ENCODE data around the gene AQP2.
"Not testable (repeated sequence)": the region's sequence is repeated elsewhere in the genome, so short reads cannot be mapped to it uniquely, and the experiment has no call there.

Gene AQP2

DNA sequence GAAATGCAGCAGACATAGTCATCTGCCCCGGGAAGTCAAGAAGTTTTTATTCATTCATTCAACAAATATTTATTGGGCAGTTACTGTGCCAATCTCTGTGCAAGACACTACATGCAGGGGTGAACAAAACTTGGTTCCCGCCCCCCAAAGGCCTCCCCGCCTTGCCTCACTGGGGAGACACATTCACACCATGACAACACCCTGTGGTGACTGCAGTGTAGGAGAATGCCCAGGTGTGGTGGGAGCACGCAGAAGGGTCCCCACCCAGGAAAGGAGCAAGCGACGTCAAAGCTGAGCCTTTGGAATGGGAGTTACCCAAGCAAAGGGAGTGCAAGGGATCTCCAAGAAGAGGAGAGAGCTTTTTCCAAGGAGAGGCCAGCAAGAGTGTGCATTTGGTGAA, 20.6 kb downstream of the AQP2 start:
- no peak for DNase-seq

DNA sequence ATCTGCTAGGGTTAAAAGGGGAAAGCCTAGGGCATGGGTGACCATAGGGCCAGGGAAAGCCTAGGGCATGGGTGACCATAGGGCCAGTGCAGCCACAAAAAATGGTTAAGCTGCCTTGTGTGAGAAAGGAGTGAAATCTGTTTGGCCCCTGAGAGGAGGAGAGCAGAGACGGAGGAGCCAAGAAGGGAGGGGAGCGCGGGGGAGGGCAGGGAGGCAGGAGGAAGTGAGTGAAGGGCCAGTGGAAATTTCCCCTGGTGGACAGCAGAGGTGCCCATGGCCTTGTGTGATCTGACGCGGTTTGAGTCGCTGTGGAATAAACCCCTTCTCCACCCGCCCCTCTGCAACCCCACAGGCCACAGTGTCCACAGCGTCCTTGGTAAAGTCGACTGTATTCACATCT, 21.6 kb downstream of the AQP2 start:
- no peak for DNase-seq

DNA sequence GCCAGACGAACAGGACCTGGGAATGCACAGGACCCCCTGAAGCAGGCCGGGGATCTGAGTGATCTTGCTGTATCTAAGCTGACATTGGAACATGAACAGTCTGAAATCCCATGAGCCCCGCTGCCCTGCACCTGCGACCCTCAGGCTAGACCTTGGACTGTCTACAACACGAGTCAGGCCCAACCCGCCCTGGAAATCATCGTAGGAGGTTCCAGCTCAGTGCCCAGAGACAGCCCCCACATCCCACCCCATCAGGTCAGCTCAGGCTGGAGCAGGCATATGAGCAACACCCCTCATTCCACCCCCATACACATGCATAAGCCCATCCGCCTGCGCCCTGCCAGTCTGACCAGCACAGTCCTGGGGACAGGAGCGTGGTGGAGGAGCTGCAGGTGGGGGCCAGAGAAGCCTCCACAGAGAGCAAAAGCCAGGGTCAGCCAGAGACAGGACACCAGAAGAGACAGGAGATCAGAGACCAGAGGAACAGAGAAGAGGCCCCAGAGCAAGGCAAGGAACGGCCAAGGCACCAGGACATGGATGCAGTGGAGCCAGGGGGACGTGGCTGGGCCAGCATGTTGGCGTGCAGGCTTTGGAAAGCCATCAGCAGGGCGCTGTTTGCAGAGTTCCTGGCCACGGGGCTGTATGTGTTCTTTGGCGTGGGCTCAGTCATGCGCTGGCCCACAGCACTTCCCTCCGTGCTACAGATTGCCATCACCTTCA, 22.3 kb downstream of the AQP2 start, which contains the start of gene AQP6:
TSS of gene AQP6 (plus strand) at position 307 of the 720 bp plus-strand sequence. CDS start at position 534, 227 bp downstream.
- no peak for DNase-seq

DNA sequence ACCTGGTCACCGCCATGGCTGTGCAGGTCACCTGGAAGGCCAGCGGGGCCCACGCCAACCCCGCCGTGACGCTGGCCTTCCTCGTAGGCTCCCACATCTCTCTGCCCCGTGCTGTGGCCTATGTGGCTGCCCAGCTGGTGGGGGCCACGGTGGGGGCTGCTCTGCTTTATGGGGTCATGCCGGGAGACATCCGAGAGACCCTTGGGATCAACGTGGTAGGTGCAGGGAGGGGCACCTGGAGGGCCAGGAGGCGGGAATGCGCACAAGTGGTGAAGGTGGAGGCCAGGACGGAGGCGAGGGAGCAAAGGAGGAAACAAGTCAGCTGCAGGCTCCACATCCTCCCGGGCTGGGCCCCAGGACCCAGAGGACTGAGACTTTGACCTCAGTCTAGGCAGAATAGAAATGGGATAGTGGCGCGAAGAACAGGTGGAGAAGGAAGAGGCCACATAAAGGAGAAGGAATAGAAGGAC, 22.9 kb downstream of the AQP2 start:
- no peak for DNase-seq

DNA sequence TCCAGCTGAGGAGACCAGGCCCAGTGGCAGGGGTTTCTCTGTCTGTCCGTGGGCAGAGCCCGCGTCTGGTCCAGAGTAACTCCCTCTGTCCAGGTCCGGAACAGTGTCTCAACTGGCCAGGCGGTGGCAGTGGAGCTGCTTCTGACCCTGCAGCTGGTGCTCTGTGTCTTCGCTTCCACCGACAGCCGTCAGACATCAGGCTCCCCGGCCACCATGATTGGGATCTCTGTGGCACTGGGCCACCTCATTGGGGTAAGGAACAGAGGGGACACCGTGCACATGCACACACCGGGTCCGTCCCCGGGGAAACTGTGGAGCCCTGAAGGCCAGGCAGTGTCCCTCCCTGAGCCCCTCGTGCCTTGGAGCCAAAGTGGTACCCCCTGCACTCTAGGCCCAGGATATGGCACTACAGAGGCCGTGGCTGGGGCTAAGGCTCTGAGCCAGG, 23.7 kb downstream of the AQP2 start:
- DNase-seq, result no peak

DNA sequence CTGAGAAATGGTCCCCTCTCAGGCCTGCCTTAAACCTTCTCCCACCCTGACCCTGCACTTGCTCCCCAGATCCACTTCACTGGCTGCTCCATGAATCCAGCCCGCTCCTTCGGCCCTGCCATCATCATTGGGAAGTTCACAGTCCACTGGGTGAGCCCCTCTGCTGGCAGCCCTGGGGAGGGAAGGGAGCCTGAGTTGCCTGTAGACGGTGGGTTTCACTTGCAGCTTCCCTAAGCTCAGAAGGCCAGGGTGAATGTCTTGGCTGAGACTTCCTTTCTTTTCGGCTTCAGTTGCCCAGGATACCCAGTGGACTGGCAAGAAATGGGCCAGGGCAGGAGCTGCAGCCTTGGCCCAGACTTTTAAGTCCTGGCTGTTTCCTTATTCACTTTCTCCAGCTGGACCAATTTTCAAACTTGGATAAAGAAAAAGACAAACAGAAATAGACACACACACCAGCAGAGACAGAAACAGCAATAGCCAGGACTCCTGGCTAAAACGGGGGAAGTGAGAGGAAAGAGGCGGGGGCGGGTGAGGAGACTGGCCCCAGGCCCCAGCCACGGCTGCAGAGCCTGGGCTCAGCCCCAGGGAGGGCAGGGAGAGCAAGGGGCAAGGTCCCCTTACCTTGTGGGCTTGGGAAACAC, 24.3 kb downstream of the AQP2 start:
- no peak for DNase-seq

DNA sequence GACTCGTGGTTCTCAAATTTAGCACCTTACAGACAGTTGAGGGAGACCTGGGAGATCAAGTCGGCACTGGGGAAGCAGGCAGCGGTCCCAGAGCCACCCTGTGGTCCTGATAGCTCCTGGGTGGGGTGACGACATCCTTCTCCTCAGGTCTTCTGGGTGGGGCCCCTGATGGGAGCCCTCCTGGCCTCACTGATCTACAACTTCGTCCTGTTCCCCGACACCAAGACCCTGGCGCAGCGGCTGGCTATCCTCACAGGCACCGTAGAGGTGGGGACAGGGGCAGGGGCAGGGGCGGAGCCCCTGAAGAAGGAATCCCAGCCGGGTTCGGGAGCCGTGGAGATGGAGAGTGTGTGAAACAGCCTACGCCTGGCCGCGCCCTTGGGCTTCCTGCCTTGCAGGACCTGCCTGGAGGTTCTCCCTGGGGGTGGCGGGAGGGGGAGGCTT, 24.8 kb downstream of the AQP2 start:
- DNase-seq, result no peak

DNA sequence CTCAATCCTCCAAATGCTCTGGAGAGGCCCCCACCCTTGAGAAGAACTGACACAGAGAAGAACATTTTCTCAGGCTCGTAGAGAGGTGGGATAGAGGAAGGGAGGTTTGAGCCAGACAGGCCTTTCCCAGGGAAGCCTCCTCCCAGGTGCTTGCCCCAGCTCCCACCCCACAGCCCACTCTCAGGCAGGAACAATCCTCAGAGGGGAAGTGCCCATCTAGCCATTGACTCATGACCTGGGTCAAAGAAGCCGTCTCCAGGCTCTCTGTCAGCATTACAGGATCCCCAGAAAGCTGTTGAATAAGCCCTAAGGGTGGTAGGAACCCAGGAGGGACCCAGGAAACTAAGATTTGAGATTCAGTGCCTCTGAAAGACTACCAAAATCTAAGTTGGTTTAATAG, 26.0 kb downstream of the AQP2 start:
- DNase-seq, result no peak

DNA sequence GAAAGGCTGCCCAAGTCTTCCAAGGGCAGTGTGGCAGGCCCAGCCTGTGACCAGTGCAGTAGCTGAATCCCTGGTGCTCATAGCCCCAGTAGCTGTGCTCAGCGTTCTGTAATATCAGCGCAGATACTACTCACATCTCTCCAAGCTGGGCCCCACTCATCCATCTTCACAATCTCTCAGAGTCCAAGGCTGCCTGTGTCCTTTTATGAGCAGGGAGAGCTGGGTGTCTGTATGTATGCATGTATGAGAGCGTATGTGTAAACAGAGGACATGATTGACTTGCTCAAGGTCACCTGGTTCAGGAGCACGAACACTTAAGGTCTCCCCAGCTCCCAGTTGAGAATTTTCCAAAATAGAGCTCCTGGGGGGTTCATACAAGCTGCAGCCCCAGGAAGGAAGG, 27.6 kb downstream of the AQP2 start:
- no peak for DNase-seq

DNA sequence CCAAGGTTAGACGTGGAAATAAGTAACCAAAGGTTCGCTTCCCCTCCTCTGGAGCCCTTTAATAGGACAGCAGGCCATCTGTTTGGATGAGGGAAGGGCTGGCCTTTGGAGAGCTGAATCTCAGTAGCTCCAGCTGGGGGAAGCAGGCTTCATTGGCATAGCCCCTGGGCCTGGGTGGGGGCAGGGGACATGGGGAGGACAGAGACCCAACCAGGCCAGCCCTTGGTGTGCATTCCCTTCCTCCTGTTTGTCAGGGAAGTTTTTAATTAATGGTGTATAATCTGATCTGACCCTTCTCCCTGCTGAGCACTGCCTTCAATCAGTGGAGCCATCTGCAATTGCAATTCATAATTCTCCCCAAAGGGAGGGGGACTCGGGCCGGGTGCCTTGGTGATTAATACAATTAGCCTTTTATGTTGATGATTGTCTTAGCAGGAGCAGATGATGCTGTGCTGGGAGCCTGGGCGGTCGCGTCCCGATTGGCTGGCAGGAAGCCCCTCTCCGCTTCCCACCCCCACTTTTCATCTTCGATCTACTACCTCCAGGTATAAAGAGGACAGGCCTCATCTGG, 28.6 kb downstream of the AQP2 start:
- DNase-seq, result no peak

DNA sequence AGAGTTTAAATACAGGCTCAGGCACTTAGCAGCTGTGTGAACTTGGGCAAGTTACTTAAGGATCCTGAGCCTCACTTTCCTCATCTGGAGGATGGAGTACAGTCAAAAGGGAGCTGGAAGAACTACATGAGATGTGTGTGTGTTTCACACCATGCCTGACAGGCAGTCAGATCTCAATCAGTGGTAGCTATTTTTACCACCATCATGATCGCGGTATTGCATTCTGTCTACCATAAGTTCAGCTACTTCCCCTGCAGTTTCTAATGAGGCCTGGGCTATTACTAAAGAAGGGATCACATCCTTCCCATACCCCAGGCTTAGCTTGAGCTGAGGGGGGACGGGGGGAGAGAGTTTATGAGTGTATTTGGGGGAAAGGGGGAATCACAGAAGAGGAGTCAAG, 29.3 kb downstream of the AQP2 start:
- DNase-seq, result no peak

DNA sequence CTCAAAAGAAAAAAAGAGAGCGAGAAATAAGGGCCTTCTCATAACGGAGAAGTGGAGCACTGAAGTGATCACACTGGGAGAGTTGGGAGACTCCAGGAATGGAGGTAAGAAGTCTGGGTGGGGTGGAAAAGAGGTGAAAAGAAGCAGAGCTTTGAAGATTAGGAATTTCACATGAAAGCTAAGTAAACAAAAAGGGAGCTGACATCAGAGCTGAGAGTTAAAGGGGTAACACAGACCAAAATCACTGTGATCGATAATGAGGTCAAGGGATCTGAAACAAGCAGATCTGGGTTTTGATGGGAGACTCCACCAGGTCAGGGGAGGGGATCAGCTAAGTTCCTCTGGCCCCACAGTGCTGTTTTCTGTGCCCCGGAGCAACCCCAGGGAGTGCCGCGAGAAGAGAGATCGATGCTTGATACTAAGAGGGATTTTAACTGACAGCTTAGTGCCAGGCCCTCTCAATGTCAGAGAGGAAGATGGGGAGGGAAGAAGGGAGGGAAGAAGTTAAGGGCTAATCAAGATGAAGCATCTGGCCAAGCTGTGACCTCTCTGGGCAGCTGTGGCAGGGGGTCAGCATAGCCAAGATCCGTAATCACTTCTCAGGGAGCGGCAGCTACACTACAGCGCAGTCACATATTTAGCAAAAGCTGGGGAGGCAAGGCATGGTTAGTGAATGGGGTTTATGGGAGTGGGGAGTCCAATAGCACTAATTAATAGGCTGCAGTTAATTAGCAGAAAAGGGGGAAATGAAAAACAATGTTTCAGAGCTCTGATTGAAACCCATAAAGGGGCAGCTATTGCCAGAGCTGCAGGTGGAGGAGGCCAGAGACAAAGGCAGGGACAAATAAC, 30.2 kb downstream of the AQP2 start:
- DNase-seq, result no peak

DNA sequence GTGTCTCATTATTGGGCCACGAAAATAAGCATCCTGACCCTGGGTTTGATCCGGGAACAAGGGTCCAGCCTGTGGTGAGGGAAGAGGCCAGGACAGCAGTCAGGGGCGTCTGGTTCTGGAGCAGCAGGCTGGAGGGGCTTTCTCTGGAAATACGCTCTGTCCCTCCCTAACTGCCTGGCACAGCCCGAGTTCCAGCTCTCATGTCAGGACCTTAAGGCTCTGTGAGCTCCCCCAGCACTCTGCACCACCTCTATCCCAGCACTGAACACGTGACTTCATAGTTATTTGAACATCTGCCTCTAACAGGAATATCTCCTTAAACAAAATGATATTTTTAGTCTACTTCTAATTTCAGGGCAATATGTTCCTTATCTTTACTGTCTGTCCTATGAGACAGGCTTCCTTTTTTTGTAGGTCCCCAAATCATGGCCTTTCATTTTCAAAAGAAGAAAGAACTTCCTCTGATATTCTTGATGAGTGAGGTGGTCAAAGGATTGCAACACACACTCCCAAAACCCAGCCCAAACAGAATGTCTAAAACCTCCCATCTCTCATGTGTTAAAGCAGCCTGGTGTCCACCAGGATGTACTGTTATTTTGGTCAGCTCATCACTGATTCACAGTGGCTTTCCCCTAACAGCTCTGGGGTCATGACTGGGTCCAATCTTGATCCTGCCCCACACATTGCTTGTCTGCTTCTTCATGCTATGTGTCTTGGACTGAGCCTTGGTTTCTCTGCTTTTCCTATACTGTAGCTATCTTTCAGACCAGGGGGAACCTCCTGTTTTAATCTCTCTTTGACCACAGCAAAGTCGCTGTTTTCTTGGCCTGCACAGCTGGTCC, 31.9 kb downstream of the AQP2 start:
- DNase-seq, result no peak

DNA sequence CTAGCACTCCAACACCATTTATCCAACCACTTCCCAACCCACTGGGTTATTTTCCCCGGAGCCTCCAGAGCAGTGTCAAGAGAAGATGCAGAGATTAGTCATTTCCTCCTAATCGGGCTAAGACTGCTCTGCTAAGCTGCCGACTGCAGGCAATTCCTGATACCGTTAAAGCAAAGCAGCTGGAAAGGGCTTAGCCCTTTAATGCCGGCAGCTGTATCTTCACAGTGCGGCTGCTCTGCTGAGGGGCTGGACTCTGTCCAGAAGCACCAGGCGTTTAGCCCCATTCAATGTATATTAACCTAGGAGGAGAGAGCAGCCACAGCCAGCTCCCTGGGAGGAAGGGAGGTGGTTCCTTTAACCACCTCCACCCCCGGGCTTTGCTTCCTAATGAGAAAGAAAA, 33.4 kb downstream of the AQP2 start:
- peak; percentile 57 for DNase-seq

DNA sequence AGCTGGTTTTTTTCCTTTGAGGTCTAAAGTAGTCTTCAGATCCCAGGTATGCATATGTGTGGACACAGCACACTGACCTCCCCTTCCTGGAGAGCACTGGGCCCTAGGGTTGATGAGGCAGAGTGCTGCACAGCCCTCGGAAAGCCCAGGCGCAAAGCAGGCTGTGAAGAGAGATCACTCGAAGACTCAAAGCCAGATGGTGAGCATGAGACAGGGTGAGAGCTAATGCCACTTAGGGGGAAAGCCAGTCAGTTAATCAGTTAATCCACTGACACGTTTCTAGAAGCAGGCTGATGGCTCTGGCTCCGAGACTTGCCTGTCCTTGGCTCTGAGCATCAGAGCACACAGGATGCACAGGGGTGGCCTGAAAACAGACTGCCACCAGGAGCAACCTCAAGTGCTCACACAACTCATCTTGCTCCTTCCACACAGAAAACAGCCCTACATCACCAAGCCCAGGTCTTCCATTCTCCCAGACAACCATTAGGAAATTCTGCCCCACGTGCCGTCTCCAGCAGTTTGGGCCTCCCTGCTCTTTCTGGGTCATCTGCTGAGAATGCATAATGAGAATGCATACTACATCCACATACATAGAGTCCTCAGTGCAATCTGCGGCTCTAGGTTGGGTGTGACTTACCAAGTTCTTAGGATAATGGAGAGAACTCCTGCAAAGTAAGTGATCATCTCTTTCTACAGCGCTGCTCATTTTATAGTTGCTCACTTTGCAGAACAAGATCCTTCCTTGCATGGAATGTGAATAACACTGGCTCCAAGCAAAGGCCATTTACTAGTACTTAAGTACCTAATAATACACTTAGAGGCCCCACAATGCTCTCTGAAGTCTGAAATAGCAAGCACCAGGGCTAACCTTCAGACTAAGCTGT, 34.2 kb downstream of the AQP2 start:
- DNase-seq, result no peak

DNA sequence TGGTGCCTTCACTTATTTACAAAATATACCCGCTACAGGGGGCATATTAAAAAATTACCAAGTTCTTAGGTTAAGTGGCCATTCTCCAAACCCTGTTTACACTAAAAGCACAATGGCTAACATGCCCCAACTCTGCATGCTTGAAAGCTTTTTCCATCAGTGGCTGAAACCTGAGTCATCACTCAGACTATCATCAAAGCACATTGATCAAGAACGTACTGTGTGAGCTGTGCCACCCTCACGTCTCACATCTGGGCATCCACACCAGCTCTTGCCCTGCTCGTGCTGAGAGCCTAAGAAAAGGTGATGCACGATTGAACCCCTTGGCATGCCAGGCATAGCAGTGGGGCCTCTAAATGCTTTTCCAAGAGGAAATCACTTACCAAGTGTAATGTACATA, 35.4 kb downstream of the AQP2 start:
- peak; percentile 62 for DNase-seq

DNA sequence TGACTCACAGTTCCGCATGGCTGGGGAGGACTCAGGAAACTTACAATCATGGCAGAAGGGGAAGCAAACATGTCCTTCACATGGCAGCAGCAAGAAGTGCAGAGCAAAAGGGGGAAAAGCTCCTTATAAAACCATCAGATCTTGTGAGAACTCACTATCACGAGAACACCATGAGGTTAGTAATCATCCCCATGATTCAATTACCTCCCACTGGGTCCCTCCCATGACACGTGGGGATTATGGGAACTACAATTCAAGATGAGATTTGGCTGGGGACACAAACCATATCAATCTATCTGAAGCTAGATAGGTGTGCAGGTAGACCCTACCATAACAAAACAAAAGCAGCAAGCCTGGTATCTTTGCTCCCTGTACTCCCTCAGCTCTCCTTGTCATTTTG, 35.9 kb downstream of the AQP2 start:
- not testable (repeated sequence) for DNase-seq

DNA sequence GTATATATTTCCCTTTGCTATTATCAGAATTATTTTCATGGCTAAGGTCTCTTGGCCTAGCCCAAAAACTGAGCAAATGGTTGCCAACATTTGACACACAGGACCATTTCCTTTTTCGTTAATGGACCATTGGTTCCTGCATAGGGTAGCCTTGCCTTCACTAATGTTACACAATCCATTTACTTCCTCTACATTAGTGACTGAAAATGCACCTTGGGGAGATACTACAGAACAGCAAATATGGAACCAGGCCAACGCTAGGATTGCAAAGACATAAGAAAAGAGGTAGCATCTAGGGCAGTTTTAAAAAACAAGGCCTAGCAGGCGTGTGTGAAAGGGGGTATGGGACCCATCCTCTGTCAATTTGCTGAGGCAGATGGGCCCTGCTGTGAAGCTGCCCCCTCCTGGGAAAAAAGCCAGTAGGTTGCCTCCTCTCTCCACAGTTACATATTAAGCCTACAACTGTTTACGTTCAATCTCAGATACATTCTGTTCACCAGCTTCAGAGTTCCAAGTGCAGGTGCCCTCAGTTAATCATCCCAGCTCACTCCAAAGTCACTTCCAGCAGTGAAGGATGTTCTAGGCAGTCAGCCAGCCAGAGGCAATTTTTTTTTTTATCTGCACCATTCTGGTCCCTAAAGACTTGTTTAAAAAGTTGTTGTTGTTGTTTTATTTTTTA, 37.2 kb downstream of the AQP2 start:
- DNase-seq, result peak; percentile 57

DNA sequence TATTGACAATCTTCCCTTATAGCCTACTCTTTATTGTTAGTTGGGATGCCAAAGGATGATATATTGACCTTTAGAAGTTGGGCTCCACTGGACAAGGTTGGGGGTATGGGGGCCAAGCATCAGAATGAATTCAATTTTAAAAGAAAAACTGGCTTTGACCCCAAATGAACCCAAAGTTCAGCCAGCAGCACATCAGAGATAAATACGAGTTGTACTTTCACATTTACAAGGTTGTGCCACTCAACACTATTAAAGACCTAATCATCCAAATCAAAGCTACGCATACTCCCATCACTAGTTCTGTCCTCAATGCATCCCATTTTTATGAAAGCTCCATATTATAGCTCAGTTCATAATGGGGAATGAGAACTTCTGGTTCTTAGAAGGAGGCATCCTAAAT, 38.9 kb downstream of the AQP2 start:
- DNase-seq, result not testable (repeated sequence)

DNA sequence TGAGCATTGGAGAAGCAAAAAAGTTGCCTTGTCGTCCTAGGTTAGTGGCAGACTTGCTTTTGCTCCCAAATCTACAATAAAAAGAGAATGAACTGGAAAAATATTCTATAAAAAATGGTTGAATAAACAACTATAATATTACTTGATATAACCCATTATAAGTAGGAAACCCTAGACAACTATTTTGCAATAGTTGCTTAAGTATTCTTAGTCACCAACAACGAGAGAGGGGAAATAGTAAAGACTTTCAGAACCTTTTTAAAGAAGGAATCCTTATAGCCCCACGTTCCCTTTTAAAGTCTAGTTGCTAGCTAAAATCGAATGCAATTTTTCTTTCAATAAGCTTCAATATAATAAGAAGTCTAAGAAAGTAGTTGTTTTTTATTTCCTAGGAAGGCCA, 39.7 kb downstream of the AQP2 start:
- DNase-seq, result no peak

DNA sequence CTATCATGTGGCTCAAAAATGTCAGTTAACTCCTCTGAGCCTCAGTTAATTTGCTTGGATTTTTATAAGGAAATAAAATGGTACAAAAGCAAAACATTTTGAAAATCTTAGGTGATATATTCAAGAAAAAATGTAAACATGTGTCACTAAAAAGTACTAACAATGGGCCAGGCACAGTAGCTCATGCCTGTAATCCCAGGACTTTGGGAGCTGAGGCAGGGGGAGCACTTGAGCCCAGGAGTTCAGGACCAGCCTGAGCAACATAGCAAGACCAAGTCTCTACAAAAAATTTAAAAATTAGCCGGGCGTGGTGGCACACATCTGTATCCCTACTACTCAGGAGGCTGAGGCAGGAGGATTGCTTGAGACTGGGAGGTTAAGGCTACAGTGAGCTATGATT, 47.9 kb downstream of the AQP2 start:
- no peak for DNase-seq
